Measurements from ENCODE around the gene MAPK8.

DNA sequence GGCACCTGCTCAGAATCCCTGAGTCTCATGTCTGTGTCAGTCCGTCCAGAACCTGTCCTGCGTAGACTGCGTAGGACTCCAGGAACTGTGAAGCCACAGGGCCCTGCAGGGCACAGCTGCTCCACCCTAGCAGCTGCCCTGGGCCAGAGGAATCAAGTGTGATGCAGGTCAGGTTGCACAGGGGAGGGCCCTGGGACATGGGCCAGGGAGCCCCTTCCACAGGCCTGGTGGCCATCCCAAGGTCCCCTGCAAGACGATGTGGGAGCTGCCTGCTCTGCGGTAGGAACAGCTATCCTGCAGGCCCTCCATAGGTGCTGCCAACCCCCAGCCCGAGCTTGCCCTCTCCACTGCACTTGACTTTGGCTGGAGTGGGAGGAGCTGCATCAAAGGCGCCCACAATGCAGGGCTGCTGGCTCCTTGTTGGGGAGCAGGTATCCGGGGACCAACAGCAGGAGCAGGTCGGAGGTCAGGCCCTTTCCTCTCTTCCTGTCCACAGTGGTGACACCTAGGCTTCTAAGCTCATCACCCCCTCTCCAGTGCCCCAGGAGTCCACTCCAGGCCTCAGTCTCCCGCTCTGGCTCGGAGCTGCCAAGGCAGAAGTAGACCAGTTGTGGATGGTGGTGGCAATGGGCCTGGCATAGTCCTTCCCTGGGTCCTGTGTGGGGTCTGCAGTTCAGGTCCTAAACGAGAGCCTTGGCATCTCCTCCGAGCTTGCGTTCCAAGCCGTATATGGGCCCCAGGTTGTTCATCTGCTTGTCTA is 149.1 kb downstream of the MAPK8 start:
- TF ChIP-seq, protein P1, sequence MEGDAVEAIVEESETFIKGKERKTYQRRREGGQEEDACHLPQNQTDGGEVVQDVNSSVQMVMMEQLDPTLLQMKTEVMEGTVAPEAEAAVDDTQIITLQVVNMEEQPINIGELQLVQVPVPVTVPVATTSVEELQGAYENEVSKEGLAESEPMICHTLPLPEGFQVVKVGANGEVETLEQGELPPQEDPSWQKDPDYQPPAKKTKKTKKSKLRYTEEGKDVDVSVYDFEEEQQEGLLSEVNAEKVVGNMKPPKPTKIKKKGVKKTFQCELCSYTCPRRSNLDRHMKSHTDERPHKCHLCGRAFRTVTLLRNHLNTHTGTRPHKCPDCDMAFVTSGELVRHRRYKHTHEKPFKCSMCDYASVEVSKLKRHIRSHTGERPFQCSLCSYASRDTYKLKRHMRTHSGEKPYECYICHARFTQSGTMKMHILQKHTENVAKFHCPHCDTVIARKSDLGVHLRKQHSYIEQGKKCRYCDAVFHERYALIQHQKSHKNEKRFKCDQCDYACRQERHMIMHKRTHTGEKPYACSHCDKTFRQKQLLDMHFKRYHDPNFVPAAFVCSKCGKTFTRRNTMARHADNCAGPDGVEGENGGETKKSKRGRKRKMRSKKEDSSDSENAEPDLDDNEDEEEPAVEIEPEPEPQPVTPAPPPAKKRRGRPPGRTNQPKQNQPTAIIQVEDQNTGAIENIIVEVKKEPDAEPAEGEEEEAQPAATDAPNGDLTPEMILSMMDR (IDR thresholded peaks at IDR 0.05; ENCODE audit: insufficient read depth, low read depth, low read length) = no peak
- no peak for TF ChIP-seq EZH2 (IDR thresholded peaks at IDR 0.05; ENCODE audit: insufficient read depth, low read length)
